PFSK-1 (cell line): ENCODE measurements around the gene MAMLD1.

Experiments used
- SIN3A ChIP-seq: IDR thresholded peaks from 2 replicates; pipeline ENCODE4 v1.6.1; 2012; ENCODE audit warnings: mild to moderate bottlenecking, low read length, moderate library complexity, borderline replicate concordance; ENCODE audit not compliant: insufficient read depth
- TAF1 ChIP-seq: IDR thresholded peaks from 2 replicates; pipeline ENCODE4 v1.6.1; 2012; ENCODE audit warnings: low read length, control low read depth, borderline replicate concordance; ENCODE audit not compliant: insufficient read depth

- TF ChIP-seq SIN3A (no peak), TAF1 (no peak)
Observed at GRCh38 chrX:150508451-150509367, 145.6 kb downstream of the MAMLD1 start.
